ENCODE data around the gene CDH6. TPM values are rescaled to one million over a fixed set of nuclear protein-coding genes. Genes with fewer than 3 reads are reported as not detected.

The CDH6 gene
- total RNA-seq, 1 donor from 2014 or later: 0.54 TPM

DNA sequence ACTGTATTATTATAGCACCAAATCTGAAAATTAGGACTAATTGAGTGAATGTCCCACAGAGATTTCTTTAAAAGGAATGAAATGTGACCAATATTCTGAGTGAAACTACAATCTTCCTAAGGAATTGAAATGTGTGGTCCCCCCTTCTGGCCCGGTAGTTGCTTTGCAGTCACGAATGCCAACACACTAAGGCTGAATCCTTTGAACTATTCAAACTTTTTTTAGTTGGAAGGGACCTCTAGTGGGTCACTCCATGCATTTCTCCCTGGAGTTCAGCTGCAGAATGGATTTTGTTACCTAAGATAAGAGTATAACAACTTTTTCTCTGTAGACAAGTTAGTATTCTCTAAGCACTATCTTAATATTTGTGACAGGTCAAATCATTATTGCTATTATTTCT, 2.8 kb downstream of the CDH6 start:
- no peaks in the 10 kb centered on the region for H3K9me3 Mint-ChIP-seq
- H3K27me3 Mint-ChIP-seq (ENCODE audit: low read depth): peaks cover 82% of the 10 kb centered on the region
- H3K4me3 Mint-ChIP-seq: no peak overlapping the region
- H3K4me1 Mint-ChIP-seq: peaks cover 14% of the 10 kb centered on the region
- TF ChIP-seq, protein P1, sequence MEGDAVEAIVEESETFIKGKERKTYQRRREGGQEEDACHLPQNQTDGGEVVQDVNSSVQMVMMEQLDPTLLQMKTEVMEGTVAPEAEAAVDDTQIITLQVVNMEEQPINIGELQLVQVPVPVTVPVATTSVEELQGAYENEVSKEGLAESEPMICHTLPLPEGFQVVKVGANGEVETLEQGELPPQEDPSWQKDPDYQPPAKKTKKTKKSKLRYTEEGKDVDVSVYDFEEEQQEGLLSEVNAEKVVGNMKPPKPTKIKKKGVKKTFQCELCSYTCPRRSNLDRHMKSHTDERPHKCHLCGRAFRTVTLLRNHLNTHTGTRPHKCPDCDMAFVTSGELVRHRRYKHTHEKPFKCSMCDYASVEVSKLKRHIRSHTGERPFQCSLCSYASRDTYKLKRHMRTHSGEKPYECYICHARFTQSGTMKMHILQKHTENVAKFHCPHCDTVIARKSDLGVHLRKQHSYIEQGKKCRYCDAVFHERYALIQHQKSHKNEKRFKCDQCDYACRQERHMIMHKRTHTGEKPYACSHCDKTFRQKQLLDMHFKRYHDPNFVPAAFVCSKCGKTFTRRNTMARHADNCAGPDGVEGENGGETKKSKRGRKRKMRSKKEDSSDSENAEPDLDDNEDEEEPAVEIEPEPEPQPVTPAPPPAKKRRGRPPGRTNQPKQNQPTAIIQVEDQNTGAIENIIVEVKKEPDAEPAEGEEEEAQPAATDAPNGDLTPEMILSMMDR (IDR thresholded peaks at IDR 0.05; ENCODE audit: unreplicated experiment): no peak
- H3K27ac Mint-ChIP-seq: no peak overlapping the region
- DNase-seq (ENCODE audit: low spot score in 2 of 2, unreplicated experiment in 2 of 2): no peak
- H3K36me3 Mint-ChIP-seq: no peaks in the 10 kb centered on the region

DNA sequence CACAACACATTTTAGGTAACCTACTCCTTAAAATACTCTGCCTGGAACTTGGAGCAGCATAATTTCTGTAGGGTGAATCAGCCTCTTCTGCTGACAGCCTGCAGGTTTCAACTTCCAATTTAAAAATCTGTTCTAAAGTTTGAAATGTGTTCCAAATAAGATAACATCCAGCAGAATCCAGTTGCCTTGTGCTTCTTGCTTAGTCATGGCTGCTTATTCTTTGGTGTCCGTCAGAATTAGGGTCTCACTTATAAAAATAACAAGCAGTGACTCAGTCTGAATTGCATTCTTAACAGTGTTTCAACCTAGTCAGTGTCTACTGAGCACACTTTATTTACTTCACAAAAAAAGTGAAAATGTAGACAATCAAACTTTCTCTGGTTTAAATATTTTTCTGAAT, 3.7 kb downstream of the CDH6 start:
- no peak overlapping the region for H3K27ac Mint-ChIP-seq
- peaks cover 73% of the 10 kb centered on the region for H3K27me3 Mint-ChIP-seq (ENCODE audit: low read depth)
- H3K36me3 Mint-ChIP-seq: no peaks in the 10 kb centered on the region
- H3K4me3 Mint-ChIP-seq: no peak overlapping the region
- TF ChIP-seq, protein P1 (IDR thresholded peaks at IDR 0.05; ENCODE audit: unreplicated experiment): no peak
- peaks cover 14% of the 10 kb centered on the region for H3K4me1 Mint-ChIP-seq
- H3K9me3 Mint-ChIP-seq: no peaks in the 10 kb centered on the region
- DNase-seq (ENCODE audit: low spot score in 2 of 2, unreplicated experiment in 2 of 2): no peak

DNA sequence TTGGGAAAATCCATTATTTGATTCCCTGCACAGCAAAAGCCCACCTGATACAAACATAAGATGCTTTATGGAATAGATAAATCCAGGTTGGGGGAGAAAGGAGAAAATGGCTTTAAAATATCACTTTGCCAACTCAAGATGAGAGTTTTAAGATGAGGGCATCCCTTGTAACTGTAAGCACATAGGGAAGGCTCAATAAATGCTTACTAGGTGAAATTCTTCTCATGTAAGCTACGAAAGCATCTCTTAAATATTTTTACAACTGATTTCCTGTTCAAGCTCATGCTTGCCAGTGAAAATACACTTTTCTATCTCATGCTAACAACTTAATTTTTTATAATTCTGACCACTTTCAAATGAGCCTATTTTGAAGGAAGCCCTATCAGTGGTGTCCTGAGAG, 11.5 kb downstream of the CDH6 start:
- TF ChIP-seq, protein P1 (IDR thresholded peaks at IDR 0.05; ENCODE audit: unreplicated experiment): no peak
- Mint-ChIP-seq H3K36me3 (no peaks in the 10 kb centered on the region), H3K4me3 (no peak overlapping the region), H3K27ac (no peak overlapping the region), H3K27me3 (ENCODE audit: low read depth) (peaks cover 7% of the 10 kb centered on the region), H3K9me3 (no peaks in the 10 kb centered on the region), H3K4me1 (peaks cover 10% of the 10 kb centered on the region)
- DNase-seq (ENCODE audit: low spot score in 2 of 2, unreplicated experiment in 2 of 2): no peak

DNA sequence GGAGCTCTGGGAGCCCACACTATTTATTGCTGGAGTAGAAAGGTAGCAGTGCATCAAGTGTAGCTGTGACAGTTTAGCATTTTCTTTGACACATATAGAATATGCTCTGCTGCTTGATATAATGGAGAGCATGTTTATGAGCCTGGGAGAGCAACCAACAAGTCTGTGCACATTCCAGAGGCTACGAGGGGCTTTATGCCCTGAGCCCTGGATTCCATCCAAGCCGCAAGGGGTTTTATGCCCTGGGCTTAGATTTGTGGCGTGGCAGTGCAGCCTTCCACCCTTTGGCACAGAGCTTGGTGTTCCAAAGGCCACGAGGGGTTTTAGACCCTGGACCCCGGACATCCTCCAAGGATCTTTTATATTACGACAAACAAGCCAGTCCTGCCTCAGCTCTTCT, 14.6 kb downstream of the CDH6 start:
- H3K27ac Mint-ChIP-seq: no peak overlapping the region
- peaks cover 10% of the 10 kb centered on the region for H3K4me1 Mint-ChIP-seq
- H3K27me3 Mint-ChIP-seq (ENCODE audit: low read depth): no peaks in the 10 kb centered on the region
- H3K9me3 Mint-ChIP-seq: no peaks in the 10 kb centered on the region
- no peak for DNase-seq (ENCODE audit: low spot score in 2 of 2, unreplicated experiment in 2 of 2)
- no peaks in the 10 kb centered on the region for H3K36me3 Mint-ChIP-seq
- TF ChIP-seq, protein P1 (IDR thresholded peaks at IDR 0.05; ENCODE audit: unreplicated experiment): no peak
- no peak overlapping the region for H3K4me3 Mint-ChIP-seq

DNA sequence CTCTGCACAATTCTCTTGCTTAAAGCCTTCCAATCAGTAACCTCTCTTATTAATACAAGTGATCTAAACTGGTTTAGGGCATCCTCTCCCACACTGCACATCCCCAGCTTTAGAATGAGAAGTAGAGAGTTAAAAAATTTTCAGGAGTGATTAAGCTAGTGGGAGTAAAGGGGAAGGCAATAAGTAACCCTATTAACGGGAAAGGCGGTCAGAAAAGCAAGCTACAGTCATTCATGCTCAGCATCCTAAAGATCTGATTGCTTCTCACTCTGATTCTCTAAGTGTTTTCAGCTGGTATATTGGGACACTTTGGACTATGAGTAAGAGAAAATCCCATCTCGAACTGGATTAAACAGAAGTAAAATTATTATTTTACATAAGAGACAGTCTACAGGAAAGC, 15.8 kb downstream of the CDH6 start:
- Mint-ChIP-seq H3K4me3 (no peak overlapping the region), H3K36me3 (no peaks in the 10 kb centered on the region), H3K9me3 (no peaks in the 10 kb centered on the region), H3K4me1 (peaks cover 21% of the 10 kb centered on the region), H3K27ac (no peak overlapping the region), H3K27me3 (ENCODE audit: low read depth) (no peaks in the 10 kb centered on the region)
- no peak for DNase-seq (ENCODE audit: low spot score in 2 of 2, unreplicated experiment in 2 of 2)
- TF ChIP-seq, protein P1 (IDR thresholded peaks at IDR 0.05; ENCODE audit: unreplicated experiment): no peak

DNA sequence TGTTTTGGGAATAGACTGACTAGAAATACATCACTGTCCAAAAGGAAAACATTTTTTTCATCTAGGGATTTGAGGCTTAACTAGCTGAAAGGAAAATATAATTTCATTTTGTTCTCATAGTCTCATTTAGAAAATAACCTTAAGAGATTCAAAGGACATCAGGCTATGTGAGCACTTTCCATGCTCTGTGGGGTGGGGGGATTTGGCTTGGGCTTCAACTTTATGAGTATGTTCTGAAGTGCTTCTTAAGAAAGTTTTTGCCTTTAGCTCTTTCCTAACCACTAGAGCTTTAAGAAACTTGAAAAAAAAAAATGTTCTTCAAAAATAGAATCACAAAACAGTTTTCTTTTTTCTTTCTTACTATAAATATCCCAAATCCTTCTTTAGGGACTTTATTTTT, 17.6 kb downstream of the CDH6 start:
- TF ChIP-seq, protein P1 (IDR thresholded peaks at IDR 0.05; ENCODE audit: unreplicated experiment): no peak
- peaks cover 22% of the 10 kb centered on the region for H3K4me1 Mint-ChIP-seq
- H3K27me3 Mint-ChIP-seq (ENCODE audit: low read depth): no peaks in the 10 kb centered on the region
- no peaks in the 10 kb centered on the region for H3K9me3 Mint-ChIP-seq
- no peak overlapping the region for H3K4me3 Mint-ChIP-seq
- no peak overlapping the region for H3K27ac Mint-ChIP-seq
- no peaks in the 10 kb centered on the region for H3K36me3 Mint-ChIP-seq
- no peak for DNase-seq (ENCODE audit: low spot score in 2 of 2, unreplicated experiment in 2 of 2)
